ENCODE data around the gene RDH8.
A peak's percentile ranks its signal among the peaks of the same experiment; 100 is the strongest.
"Not testable (repeated sequence)": the region's sequence is repeated elsewhere in the genome, so short reads cannot be mapped to it uniquely, and the experiment has no call there.

Gene RDH8

DNA sequence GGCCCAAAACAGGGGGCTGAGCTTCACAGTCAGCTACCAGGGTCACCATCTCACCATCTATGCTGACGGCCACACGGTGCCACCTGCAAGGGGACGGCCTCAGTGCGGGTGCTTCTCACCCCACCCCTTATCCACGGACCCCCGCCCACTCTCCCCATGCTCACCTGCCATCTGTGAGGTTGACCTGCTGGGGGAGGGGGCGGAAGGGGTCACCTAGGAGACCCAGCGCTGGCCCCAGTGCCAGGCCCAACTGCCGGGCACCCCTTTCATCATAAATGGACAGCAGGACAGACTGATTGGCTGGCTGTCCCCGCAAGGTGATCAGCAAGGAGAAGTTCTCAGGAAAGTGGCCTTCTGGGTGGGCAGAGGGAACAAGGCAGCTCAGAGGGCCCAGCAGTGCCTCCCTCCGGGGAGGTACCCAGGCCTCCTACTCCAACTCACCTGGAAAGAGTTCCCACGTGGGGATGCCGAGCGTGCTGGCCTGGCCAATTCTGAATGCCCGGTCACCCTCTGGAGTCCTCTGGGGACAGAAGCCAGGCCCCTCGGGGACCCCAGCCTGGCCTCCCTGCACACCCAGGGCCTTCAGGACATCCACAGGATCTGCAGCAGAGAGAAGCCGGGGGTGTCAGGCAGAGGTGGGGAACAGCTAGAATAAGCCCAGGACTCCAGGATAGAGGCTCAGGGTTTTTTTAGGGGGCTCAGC is 7.5 kb upstream of the RDH8 start:
- no peak for DNase-seq (ENCODE audit: low read depth in 1 of 2, low spot score in 1 of 2)

DNA sequence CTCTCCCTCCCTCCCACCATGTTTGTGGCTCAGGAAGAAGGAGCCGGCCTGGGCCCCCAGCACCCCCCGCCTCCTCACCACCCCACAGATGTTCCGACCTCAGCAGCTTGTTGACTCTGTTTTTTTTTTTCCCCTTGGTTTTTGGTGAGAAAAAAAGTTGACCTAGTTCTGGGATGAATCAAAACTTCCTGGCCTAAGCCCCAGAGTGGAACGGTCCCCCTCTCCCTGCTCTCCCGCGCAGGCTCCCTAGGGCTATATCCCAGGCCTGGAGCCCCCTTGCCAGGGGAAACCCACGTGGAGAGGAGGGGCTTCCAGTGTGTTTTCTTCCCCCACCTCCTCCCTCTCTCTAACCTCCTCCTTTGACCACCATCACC is 7.0 kb upstream of the RDH8 start:
- no peak for DNase-seq (ENCODE audit: low read depth in 1 of 2, low spot score in 1 of 2)

DNA sequence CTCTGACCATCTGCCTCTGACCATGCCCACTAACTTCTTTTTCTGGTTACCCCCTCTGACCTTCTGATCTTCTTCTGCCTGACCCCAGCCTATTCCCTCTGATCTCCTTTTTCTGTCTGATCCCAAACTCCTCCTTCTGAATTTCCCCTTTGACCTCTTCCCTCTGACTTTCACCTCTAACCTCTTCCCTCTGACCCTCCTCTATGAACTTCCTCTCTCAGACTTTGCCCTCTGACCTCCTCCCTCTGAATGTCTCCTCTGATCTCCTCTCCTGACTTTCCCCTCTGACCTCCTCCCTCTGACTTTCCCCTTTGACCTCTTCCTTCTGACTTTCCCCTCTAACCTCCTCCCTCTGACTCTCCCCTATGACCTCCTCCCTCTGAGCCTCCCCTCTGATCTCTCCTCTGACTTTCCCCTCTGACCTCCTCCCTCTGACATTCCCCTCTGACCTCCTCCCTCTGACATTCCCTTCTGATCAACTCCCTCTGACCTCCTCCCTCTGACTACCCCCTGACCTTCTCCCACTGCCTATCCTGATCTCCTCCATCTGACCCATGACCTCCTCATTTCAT is 6.4 kb upstream of the RDH8 start:
- DNase-seq (ENCODE audit: low read depth in 1 of 2, low spot score in 1 of 2), result no peak

DNA sequence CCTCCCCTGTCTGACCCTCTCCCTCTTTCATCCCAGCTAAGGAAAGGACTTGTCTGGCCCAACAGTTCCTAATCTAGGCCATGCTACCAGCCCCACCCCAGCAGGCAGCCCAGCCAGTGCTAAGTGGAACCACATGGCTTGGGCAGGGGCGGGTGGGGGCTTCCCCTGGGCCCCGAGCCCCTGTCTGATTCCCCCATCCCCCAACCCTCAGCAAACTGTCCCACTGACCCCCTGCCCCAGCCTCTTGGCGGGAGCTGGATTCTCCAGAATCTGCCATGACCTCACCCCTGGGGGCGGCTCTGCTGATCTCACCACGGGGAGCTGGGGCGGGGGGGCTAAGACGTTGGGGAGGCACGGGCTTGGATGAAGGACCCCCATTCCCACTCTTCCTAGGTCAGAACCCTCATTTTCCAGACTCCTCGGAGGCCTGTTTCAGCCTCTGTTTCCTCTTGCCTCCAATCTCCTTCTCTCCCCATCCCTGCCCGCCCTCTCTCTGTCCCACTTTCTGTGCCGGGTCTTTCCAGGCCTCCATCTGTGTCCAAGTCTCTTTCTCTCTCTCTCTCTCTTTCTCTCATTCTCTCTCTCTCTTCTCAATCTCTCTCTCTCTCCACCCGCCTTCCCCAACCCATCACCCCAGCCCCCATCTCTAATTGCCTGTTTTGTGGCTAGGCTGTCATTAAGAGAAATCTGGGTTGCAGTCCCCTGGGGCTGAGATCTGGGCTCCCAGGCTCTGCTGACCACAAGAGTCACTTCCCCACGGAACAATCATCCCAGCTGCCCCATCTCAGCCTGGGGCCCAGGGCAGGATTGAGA is 5.7 kb upstream of the RDH8 start:
- no peak for DNase-seq (ENCODE audit: low read depth in 1 of 2, low spot score in 1 of 2)

DNA sequence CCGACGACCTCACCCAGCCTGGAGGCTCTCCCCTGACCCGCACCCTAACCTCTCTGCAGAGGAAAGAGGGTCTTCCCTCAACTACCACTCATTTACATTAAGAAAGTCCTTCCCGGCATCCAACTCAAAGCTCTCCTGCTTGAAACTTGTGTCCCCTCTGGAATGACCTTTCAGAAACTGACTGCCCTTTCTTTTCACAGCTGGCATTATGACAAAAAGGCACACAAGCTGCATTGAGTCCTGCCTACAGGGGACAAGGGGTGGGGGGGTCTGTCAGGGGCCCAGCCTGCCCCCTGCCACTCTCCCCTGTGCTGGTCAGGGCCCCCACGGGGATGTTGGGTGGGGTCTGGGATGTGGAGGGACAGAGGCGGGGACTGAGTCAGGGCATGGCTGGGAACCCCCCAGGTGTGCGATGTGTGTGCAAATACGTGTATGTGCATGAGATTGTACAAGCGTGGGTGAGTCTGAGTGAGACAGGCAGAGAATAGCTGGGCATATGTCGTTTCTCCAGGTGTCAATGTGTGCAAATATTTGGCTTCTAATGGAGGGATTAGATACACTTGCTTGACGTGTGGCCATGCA is 5.0 kb upstream of the RDH8 start:
- no peak for DNase-seq (ENCODE audit: low read depth in 1 of 2, low spot score in 1 of 2)

DNA sequence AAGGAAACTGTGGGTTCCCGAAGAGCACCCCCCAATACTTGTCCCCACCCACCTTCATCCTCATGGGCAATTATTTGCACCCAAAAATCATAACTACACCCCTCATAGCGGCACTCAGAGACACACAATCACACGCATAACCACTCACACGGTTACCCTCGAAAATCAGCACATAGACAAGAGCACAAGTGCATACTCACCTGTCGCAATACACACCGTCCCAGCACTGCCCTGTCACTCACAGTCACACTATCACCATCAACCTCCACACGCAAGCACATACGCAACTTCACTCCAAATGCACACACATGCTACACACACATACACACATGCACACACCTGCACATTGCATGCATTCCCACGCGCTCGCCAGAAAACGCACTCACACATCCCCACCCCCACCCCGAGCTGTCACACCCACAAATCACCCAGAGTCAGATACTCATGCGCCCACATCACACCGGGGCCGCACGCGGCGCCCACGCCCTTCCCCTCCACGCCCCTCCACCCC is 3.5 kb upstream of the RDH8 start:
- no peak for DNase-seq (ENCODE audit: low read depth in 1 of 2, low spot score in 1 of 2)

DNA sequence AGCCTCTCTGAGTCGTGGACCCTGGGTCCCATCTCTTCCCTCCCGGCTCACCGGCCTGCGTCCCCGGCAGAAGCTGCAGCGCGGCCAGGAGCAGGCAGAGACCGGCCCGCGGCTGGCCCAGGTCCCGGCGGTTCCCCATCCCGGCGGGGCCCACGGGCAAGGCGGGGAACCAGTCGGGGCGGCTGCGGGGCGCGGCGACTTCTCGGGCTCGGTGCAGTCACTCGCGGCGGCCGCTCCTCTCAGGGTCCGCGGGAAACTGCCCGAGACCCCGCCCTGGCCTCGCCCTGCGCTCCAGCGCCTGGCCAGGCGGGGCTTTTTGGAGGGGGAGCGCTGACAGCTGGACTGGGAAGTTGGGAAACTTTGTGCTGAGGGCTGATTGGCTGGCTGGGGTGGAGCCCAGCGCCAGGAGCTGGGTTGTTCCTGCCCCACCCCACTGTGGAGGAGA is 3.0 kb upstream of the RDH8 start, which contains the start of gene COL5A3:
Gene COL5A3, minus strand, starts transcription at position 258 of the 445 bp plus-strand sequence. Its CDS starts 119 bp downstream, at position 139.
- DNase-seq (ENCODE audit: low read depth in 1 of 2, low spot score in 1 of 2), result no peak

DNA sequence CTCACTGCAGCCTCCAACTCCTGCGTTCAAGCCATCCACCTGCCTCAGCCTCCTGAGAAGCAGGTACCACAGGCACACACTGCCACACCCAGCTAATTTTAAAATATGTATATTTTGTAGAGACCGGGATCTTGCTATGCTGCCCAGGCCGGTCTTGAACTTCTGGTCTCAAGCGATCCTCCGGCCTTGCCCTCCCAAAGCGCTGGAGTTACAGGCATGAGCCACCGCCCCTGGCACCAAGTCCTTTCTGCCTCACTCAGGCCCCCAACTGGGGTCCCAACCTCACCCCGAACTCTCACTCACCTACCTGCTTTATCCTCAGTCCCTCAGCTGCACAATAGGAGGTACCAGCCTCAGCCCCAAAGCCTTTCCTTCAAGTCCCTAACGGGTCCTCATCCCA is 2.3 kb upstream of the RDH8 start:
- DNase-seq (ENCODE audit: low read depth in 1 of 2, low spot score in 1 of 2), result no peak

DNA sequence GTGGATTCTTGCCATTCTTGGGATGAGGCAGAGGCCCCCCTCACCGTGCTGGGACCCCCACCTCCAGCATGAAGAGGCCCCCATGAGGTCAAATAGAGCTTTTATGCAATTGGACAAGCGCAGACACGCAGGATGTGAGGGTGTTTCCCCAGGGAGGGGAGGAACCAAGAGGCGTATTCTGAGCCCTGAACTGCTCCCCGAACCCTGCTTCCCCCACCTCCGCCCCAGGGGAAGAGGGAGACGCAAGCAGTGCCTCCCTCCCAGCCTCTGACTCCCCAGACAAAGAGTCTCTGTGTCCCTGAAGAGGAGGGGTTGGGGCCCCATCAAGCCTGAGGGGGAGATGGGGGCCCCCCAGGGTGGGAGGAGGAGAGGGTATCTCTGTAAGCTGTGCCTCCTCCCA is 1.3 kb upstream of the RDH8 start:
- no peak for DNase-seq (ENCODE audit: low read depth in 1 of 2, low spot score in 1 of 2)

DNA sequence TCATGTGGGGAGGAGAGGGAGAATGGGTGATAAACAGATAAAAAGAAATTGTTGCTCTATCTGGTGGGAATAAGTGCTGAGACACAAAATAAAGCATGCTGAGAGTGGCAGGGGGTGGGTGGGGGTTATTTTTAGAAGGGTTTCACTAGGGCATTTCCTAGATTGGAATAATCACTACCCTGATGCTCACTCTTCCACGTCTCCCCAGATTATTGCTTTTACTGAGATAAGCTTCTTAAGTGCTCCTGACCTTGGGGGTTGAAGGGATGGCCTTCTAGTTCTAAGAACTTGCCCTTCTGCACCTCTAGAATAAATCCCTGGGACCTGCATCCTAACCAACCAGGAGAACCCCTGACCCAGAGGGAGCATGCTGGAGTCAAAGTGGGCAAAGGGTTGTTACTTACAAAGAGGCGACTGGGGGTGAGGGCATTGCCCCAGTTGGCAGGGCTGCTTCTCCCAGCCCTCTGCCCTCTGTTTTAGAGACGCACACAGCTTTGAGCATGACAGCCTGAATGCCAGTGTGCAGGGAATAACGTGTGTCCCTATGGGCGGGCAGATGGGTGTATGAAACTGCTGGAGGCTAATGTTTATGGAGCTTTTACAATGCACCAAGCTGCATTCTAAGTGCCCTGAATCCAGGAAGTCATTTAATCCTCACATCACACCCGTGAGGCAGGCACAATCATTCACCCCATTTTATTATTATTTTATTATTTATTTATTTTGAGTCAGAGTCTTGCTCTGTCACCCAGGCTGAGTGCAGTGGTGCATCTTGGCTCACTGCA is 743 bp downstream of the RDH8 start:
- no peak for DNase-seq (ENCODE audit: low read depth in 1 of 2, low spot score in 1 of 2)

DNA sequence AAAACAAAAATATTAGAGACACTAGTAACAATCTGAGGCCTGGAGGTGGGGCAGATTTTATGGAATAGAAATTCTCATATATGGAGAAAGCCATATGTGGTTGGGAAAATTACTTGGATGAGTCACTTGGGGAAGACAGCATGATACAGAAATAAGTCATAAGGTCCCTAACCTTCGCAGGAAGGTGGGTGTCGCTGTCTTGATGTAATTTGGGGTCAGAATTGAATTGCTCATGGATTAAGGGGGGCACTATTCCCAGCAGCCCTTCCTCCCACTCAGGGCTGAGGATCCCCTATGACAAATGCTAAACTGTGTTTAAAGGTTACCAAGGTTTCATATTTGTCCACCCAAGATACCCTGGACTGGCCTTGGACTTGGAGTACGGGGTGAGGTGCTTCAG is 5.0 kb downstream of the RDH8 start:
- DNase-seq (ENCODE audit: low read depth in 1 of 2, low spot score in 1 of 2), result no peak

DNA sequence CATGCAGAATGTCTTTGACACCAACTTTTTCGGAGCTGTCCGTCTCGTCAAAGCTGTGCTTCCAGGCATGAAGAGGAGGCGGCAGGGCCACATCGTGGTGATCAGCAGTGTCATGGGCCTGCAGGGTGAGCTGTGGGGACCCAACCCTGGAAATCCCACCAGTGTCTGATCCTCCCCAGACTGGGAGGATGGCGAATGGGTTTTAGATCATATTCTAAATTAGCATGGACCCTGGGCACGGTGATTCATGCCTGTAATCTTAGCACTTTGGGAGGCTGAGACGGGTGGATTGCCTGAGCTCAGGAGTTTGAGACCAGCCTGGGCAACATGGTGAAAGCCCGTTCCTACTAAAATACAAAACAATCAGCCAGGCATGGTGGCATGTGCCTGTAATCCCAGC is 5.5 kb downstream of the RDH8 start:
- DNase-seq (ENCODE audit: low read depth in 1 of 2, low spot score in 1 of 2), result no peak

DNA sequence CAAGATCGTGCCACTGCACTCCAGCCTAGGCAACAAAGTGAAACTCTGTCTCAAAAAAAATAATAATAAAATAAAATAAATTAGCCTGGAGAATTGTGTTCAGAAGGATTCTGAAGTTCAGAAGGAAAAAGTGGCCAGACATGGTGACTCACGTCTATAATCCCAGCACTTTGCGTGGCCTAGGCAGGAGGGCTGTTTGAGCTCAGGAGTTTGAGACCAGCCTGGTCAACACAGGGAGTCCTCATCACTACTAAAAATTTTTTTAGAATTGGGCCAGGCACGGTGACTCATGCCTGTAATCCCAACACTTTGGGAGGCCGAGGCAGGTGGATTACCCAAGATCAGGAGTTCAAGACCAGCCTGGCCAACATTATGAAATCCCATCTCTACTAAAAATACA is 6.0 kb downstream of the RDH8 start:
- no peak for DNase-seq (ENCODE audit: low read depth in 1 of 2, low spot score in 1 of 2)

DNA sequence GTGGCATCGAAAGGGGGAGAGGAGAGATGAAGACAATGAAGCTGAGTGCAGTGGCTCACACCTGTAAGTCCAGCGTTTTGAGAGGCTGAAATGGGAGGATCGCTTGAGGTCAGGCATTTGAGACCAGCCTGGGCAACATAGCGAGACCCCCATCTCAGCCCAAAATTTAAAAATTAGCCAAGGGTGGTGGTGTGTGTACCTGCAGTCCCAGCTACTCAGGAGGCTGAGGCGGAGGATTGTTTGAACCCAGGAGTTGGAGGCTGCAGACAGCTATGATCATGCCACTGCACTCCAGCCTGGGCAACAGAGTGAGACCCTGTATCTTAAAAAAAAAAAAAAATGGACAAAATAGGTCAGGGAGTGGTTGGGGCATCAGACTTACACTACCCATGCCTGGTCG is 7.6 kb downstream of the RDH8 start:
- no peak for DNase-seq (ENCODE audit: low read depth in 1 of 2, low spot score in 1 of 2)

DNA sequence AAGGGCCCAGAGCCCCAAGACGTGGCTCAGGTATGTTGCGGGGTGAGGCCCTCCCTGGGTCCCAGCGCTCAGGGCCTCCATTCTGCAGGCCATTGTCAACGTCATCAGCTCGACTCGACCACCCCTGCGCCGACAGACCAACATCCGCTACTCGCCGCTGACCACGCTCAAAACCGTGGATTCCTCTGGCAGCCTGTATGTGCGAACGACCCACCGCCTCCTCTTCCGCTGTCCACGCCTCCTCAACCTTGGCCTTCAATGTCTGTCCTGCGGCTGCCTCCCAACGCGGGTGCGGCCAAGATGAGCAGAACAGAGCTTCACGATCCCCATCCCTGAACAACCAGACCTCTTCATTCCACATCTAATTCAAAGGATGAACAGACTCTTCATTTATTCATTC is 8.2 kb downstream of the RDH8 start:
- no peak for DNase-seq (ENCODE audit: low read depth in 1 of 2, low spot score in 1 of 2)

DNA sequence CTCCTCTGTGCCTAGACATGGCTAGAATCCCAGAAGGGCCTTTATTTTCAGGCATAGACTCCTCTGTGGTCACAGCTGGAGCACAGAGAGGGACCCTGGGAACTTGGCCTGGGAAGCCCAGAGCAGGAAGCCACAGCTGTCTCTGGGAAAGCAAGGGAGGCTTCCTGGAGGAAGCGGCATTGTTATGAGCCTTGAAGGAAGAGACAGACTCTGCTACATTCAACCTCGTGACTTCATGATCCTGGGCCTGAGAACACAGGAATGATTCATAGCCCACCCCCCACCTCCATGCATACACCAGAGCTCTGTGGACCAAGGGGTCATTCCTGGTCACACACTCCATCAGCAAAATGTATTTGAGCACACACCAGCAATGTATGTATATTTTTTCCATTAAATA is 8.6 kb downstream of the RDH8 start:
- DNase-seq (ENCODE audit: low read depth in 1 of 2, low spot score in 1 of 2), result no peak

DNA sequence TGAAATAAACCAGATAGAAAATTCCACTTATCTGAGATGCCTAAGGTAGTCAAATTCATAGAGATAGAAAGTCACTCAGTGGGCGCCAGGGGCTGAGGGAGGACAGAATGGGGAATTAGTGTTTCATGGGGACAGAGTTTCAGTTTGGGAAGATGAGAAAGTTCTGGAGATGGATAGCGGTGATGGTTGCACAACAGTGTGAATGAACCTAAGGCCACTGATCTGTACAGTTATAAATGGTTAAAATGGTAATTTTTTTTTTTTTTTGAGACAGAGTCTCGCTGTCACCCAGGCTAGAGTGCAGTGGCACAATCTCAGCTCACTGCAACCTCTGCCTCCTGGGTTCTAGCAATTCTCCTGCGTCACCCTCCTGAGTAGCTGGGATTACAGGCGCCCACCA is 9.8 kb downstream of the RDH8 start:
- not testable (repeated sequence) for DNase-seq (ENCODE audit: low read depth in 1 of 2, low spot score in 1 of 2)

DNA sequence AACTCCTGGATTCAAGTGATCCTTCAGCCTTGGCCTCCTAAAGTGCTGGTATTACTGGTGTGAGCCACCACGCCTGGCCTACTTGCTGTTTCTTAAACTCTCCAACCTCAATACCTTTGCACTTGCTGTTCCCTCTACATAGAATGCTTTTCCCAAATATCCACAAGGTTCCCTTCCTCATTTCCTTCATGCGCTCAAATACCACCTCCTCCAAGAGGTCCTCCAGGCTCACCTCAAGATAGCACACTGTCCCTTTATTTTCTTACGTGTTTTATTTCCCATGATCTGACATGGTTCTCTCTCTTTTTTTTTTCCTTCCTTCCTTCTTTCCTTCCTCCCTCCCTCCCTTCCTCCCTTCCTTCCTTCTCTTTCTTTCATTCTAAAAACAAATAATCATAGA is 13.5 kb downstream of the RDH8 start:
- DNase-seq (ENCODE audit: low read depth in 1 of 2, low spot score in 1 of 2), result no peak

DNA sequence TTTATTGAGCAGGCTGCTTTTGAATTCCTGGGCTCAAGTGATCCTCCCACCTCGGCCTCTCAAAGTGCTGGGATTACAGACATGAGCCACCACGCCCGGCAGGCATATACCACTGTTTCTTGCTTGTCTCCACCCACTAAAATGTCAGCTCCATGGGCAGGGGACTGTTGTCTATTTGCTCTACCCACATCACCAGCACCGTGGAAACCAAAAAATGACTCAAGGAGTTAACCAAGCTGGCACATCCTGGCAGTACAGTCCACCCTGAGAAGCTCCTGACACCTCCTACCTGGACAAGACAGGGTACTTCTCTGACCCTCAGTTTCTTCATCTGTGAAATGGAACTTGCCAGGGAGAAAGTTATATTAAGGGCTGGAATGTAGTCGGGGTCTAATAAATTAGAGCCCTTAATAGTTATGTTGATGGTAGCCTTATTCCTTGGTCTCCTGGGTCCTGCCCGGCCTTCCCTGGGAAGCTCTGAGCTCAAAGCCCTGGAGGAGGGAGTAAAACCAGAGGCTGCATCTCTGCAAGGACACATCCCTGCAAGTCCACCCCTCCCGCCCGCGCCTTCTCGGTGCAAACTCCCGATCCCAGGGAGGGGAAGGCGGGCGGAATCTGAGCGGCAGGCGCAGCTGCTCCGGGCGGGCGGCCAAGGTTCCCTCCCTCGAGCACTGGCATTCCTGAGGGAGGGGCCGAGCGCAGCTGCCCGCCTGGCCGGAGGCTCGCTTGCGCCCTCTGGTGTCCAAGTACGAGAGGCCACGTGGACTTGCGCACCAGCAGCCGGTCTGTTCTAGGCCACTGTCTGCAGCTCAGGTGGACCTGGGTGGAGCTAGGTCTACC is 14.1 kb downstream of the RDH8 start:
- DNase-seq (ENCODE audit: low read depth in 1 of 2, low spot score in 1 of 2), result peak; percentile 56 to 70

DNA sequence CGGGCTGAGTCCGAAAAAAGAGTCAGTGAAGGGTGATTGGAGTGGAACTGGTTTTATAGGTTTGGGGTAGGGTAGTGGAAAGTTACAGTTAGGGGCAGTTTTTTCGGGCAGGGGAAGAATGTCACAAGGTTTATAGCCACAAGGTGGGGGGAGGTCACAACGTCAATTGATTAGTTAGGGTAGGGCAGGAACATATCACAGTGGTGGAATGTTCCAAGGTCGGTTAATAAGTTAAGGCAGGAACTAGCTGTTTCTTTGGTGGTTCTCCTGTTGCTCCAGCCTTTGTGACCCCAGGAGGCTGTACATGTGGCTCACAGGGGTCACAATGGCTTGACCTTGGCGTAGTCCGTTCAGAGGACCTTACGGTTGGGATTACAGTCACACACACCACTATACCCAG is 20.3 kb downstream of the RDH8 start:
- DNase-seq (ENCODE audit: low read depth in 1 of 2, low spot score in 1 of 2), result no peak

All from activated CD4-positive, alpha-beta T cell treated with anti-CD3 and anti-CD28 coated beads, Interleukin-2, amount 50 U/mL, for 24 hours (primary cell).